HepG2 (cell line): ENCODE data around the gene LSS.

Experiments
- BCLAF1 ChIP-seq: fragments of 450-650 bp; IDR thresholded peaks from 2 replicates; pipeline ENCODE4 v1.6.1; 2017; ENCODE audit warnings: mild to moderate bottlenecking
- DPF2 ChIP-seq: sonication (generic); formaldehyde crosslinking; IDR thresholded peaks from 2 replicates; pipeline ENCODE4 v1.4.0; 2020; ENCODE audit warnings: mild to moderate bottlenecking, low read depth, missing genetic modification reagents, borderline replicate concordance
- EED ChIP-seq: sonication (generic); formaldehyde crosslinking; IDR thresholded peaks from 2 replicates; pipeline ENCODE4 v1.5.0; 2020; ENCODE audit warnings: mild to moderate bottlenecking, missing genetic modification reagents
- MAX ChIP-seq: IDR thresholded peaks from 2 replicates; pipeline ENCODE4 v1.6.1; 2012; ENCODE audit warnings: inconsistent platforms
- MAZ ChIP-seq, 2 experiments: sonication (generic) in 1 of 2; formaldehyde crosslinking in 1 of 2; IDR thresholded peaks; 2 replicates each; pipeline versions ENCODE4 v1.5.0 to v1.6.1; 2012 to 2020; ENCODE audit warnings: low read depth in 2 of 2, mild to moderate bottlenecking in 2 of 2, borderline replicate concordance in 1 of 2, improper control_type of control experiment in 1 of 2, low read length in 1 of 2, missing genetic modification reagents in 1 of 2, moderate library complexity in 1 of 2
- PLRG1 ChIP-seq: fragments of 450-650 bp; conservative IDR thresholded peaks from 2 replicates; pipeline ENCODE4 v1.6.1; 2016
- ZNF552 ChIP-seq: sonication (generic); formaldehyde crosslinking; IDR thresholded peaks from 2 replicates; pipeline ENCODE4 v1.9.0; 2022; ENCODE audit warnings: missing genetic modification reagents, mild to moderate bottlenecking, borderline replicate concordance
- ZNF75D ChIP-seq: sonication (generic); formaldehyde crosslinking; IDR thresholded peaks from 2 replicates; pipeline ENCODE4 v1.8.1; 2023; ENCODE audit warnings: missing genetic modification reagents, mild to moderate bottlenecking, borderline replicate concordance

- no peak for TF ChIP-seq MAZ (IDR thresholded peaks at IDR 0.05; ENCODE audit: borderline replicate concordance, low read depth, low read length)
- TF ChIP-seq MAZ (CRISPR knock-in tag; IDR thresholded peaks at IDR 0.05; ENCODE audit: low read depth) = no peak
- TF ChIP-seq DPF2 (CRISPR knock-in tag) = no peak
- TF ChIP-seq ZNF75D (CRISPR knock-in tag) = no peak
- no peak for TF ChIP-seq PLRG1
- no peak for TF ChIP-seq MAX
- no peak for TF ChIP-seq EED (CRISPR knock-in tag)
- no peak for TF ChIP-seq BCLAF1
- no peak for TF ChIP-seq ZNF552 (CRISPR knock-in tag)
Observed at GRCh38 chr21:46205766-46206162, 22.8 kb downstream of the LSS start.
